ENCODE data around the gene KIF5C. TPM values are rescaled to one million over a fixed set of nuclear protein-coding genes. Genes with fewer than 3 reads are reported as not detected.

KIF5C gene
- total and polyA plus RNA-seq, 7 experiments from 2014 or later = 0.58 to 14.3 (median 5.1) TPM

- peaks cover 0 to 10% (median 3%) of the 10 kb centered on the region in 11 donors for H3K9me3 Mint-ChIP-seq
- intact Hi-C loops (cut with micrococcal nuclease) = no loop called here
- H3K36me3 Mint-ChIP-seq = peaks cover 0 to 16% (median 0%) of the 10 kb centered on the region in 5 donors
- H3K4me1 Mint-ChIP-seq = peaks cover 0 to 13% (median 8%) of the 10 kb centered on the region in 7 donors
- H3K27me3 Mint-ChIP-seq = peaks cover 0 to 39% (median 14%) of the 10 kb centered on the region in 5 donors
- ATAC-seq = no peak
- H3K27me3 ChIP-seq (ENCODE audit: control insufficient read depth in 2 of 2, insufficient read depth in 2 of 2, low read length in 2 of 2) = no peaks in the 10 kb centered on the region
- H3K27ac ChIP-seq (ENCODE audit: low read depth, low read length) = no peak overlapping the region
- POLR2A ChIA-PET = interaction anchor here (0.7 kb wide), 1 partner anchor 1354 kb away, joined by 3 read pairs; no protein-coding TSS in a partner anchor
- DNase-seq = no peak
- peaks cover 5 to 6% of the 10 kb centered on the region in 2 donors for H3K4me1 ChIP-seq (ENCODE audit: control insufficient read depth in 2 of 2, insufficient read depth in 2 of 2, low read length in 2 of 2)
- CTCF ChIA-PET = interaction anchor here (1.5 kb wide), 1 partner anchor 10 kb away, joined by 5 read pairs; no protein-coding TSS in a partner anchor
- no peak overlapping the region for H3K27ac Mint-ChIP-seq
- no peaks in the 10 kb centered on the region for H3K36me3 ChIP-seq (ENCODE audit: control insufficient read depth in 2 of 3, insufficient read depth in 3 of 3, low read length in 3 of 3)
- no peak overlapping the region for H3K4me3 ChIP-seq (ENCODE audit: low read length)
- no peak overlapping the region for H3K4me3 Mint-ChIP-seq
- H3K9me3 ChIP-seq (ENCODE audit: control insufficient read depth in 2 of 3, low read length in 3 of 3) = peaks cover 0 to 6% (median 0%) of the 10 kb centered on the region in 3 experiments
These were observed 5.6 kb downstream of the KIF5C start for GRCh38 chr2:148880636-148881035.

- Histone ChIP-seq H3K27me3 (ENCODE audit: control insufficient read depth in 2 of 2, insufficient read depth in 2 of 2, low read length in 2 of 2) (no peaks in the 10 kb centered on the region), H3K9me3 (ENCODE audit: control insufficient read depth in 2 of 3, low read length in 3 of 3) (peaks cover 0 to 6% (median 0%) of the 10 kb centered on the region in 3 experiments), H3K27ac (ENCODE audit: low read depth, low read length) (no peak overlapping the region), H3K4me1 (ENCODE audit: control insufficient read depth in 2 of 2, insufficient read depth in 2 of 2, low read length in 2 of 2) (no peaks in the 10 kb centered on the region), H3K4me3 (ENCODE audit: low read length) (no peak overlapping the region), H3K36me3 (ENCODE audit: control insufficient read depth in 2 of 3, insufficient read depth in 3 of 3, low read length in 3 of 3) (no peaks in the 10 kb centered on the region)
- Mint-ChIP-seq H3K4me3 (no peak overlapping the region), H3K36me3 (peaks cover 0 to 16% (median 0%) of the 10 kb centered on the region in 5 donors), H3K27me3 (peaks cover 0 to 49% (median 16%) of the 10 kb centered on the region in 5 donors), H3K27ac (no peak overlapping the region), H3K4me1 (peaks cover 0 to 4% (median 3%) of the 10 kb centered on the region in 7 donors), H3K9me3 (peaks cover 0 to 10% (median 3%) of the 10 kb centered on the region in 11 donors)
- DNase-seq = no peak
- intact Hi-C loops (cut with micrococcal nuclease) = no loop called here
- ChIA-PET POLR2A (no interaction called here), CTCF (no interaction called here)
- no peak for ATAC-seq
These were observed 7.0 kb downstream of the KIF5C start for GRCh38 chr2:148882051-148882450.

GRCh38 chr2:148885209-148885608, 10.2 kb downstream of the KIF5C start:
- CTCF ChIA-PET = no interaction called here
- ATAC-seq = no peak

GRCh38 chr2:148885988-148886387, 11.0 kb downstream of the KIF5C start:
- ChIA-PET POLR2A (no interaction called here), CTCF (no interaction called here)
- H3K27ac Mint-ChIP-seq = no peak overlapping the region
- Histone ChIP-seq H3K36me3 (ENCODE audit: control insufficient read depth in 2 of 3, insufficient read depth in 3 of 3, low read length in 3 of 3) (no peaks in the 10 kb centered on the region), H3K4me1 (ENCODE audit: control insufficient read depth in 2 of 2, insufficient read depth in 2 of 2, low read length in 2 of 2) (peaks cover 0 to 4% of the 10 kb centered on the region in 2 donors), H3K27me3 (ENCODE audit: control insufficient read depth in 2 of 2, insufficient read depth in 2 of 2, low read length in 2 of 2) (peaks cover 0 to 15% of the 10 kb centered on the region in 2 donors), H3K4me3 (ENCODE audit: low read length) (no peak overlapping the region), H3K27ac (ENCODE audit: low read depth, low read length) (no peak overlapping the region), H3K9me3 (ENCODE audit: control insufficient read depth in 2 of 3, low read length in 3 of 3) (no peaks in the 10 kb centered on the region)
- DNase-seq (no peak), ATAC-seq (no peak)
- peaks cover 0 to 7% (median 1%) of the 10 kb centered on the region in 11 donors for H3K9me3 Mint-ChIP-seq
- intact Hi-C loops (cut with micrococcal nuclease) = no loop called here
- H3K4me3 Mint-ChIP-seq = no peak overlapping the region
- peaks cover 13 to 64% (median 38%) of the 10 kb centered on the region in 5 donors for H3K27me3 Mint-ChIP-seq
- H3K36me3 Mint-ChIP-seq = peaks cover 0 to 12% (median 3%) of the 10 kb centered on the region in 5 donors
- H3K4me1 Mint-ChIP-seq = peaks cover 0 to 18% (median 15%) of the 10 kb centered on the region in 7 donors

More at GRCh38 chr2:148885209-148885608, 10.2 kb downstream of the KIF5C start:
- Mint-ChIP-seq H3K36me3 (peaks cover 0 to 17% (median under 1%) of the 10 kb centered on the region in 5 donors), H3K9me3 (peaks cover 0 to 12% (median 1%) of the 10 kb centered on the region in 11 donors), H3K4me3 (no peak overlapping the region), H3K27ac (no peak overlapping the region), H3K4me1 (peaks cover 0 to 18% (median 15%) of the 10 kb centered on the region in 7 donors), H3K27me3 (peaks cover 13 to 61% (median 38%) of the 10 kb centered on the region in 5 donors)
- Histone ChIP-seq H3K36me3 (ENCODE audit: control insufficient read depth in 2 of 3, insufficient read depth in 3 of 3, low read length in 3 of 3) (no peaks in the 10 kb centered on the region), H3K4me1 (ENCODE audit: control insufficient read depth in 2 of 2, insufficient read depth in 2 of 2, low read length in 2 of 2) (peaks cover 0 to 4% of the 10 kb centered on the region in 2 donors), H3K4me3 (ENCODE audit: low read length) (no peak overlapping the region), H3K9me3 (ENCODE audit: control insufficient read depth in 2 of 3, low read length in 3 of 3) (peaks cover 0 to 5% (median 0%) of the 10 kb centered on the region in 3 experiments), H3K27me3 (ENCODE audit: control insufficient read depth in 2 of 2, insufficient read depth in 2 of 2, low read length in 2 of 2) (peaks cover 0 to 15% of the 10 kb centered on the region in 2 donors), H3K27ac (ENCODE audit: low read depth, low read length) (no peak overlapping the region)
- intact Hi-C loops (cut with micrococcal nuclease) = no loop called here
- POLR2A ChIA-PET = interaction anchor here (0.5 kb wide), 1 partner anchor 147 kb away, joined by 4 read pairs; no protein-coding TSS in a partner anchor
- no peak for DNase-seq

DNA sequence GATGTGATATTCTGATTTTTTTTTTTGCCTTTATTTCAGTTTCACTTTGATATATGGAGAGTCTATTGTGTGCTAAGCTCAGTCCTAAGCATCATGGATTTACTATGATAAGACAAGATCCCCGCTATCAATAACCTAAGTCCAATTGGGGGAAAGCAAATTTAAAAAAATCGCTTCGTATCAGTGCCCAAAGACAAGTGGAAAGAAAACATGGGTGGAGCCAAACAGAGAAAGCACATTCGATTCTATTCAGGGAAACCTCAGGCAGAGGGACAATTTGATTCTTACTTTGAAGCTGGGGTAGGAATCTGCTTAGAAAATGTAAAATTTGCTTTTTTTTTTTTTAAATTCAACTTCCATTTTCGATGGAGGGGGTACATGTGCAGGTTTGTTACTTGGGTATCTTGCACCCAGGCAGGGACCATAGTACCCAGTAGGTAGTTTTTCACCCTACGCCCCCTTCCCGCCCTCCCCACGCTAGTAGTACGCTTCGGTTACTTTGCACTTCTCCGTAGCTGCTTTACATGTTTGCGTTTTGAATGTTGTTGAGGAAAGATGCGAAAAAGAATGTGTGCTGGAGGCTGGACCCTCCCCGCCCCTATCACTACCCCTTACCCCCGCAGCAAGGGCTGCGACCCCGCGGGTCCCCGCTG, 12.4 kb downstream of the KIF5C start:
- Histone ChIP-seq H3K4me1 (ENCODE audit: control insufficient read depth in 2 of 2, insufficient read depth in 2 of 2, low read length in 2 of 2) (peaks cover 0 to 4% of the 10 kb centered on the region in 2 donors), H3K27ac (ENCODE audit: low read depth, low read length) (no peak overlapping the region), H3K27me3 (ENCODE audit: control insufficient read depth in 2 of 2, insufficient read depth in 2 of 2, low read length in 2 of 2) (peaks cover 0 to 15% of the 10 kb centered on the region in 2 donors), H3K36me3 (ENCODE audit: control insufficient read depth in 2 of 3, insufficient read depth in 3 of 3, low read length in 3 of 3) (no peaks in the 10 kb centered on the region), H3K9me3 (ENCODE audit: control insufficient read depth in 2 of 3, low read length in 3 of 3) (no peaks in the 10 kb centered on the region), H3K4me3 (ENCODE audit: low read length) (peak overlapping the region; percentile 28)
- peaks cover 0 to 15% (median 3%) of the 10 kb centered on the region in 5 donors for H3K36me3 Mint-ChIP-seq
- peaks cover 13 to 69% (median 37%) of the 10 kb centered on the region in 5 donors for H3K27me3 Mint-ChIP-seq
- H3K9me3 Mint-ChIP-seq = peaks cover 0 to 10% (median under 1%) of the 10 kb centered on the region in 11 donors
- ChIA-PET CTCF (interaction anchor here (0.6 kb wide), 1 partner anchor 10 kb away, joined by 6 read pairs; no protein-coding TSS in a partner anchor), POLR2A (interaction anchor here (0.6 kb wide), 1 partner anchor 812 kb away, joined by 3 read pairs; no protein-coding TSS in a partner anchor)
- DNase-seq = peak in 1 of 9 donors; percentile 9
- peak overlapping the region in 1 of 9 donors; percentile 25 for H3K27ac Mint-ChIP-seq
- intact Hi-C loops (cut with micrococcal nuclease) = loop anchor here (1.0 to 2.0 kb wide), 2 partner anchors 12 to 39 kb away; partner anchors contain the start of gene KIF5C (in 2 of the 2)
- ATAC-seq = peak; percentile 40
- peak overlapping the region; percentile 68 to 88 (median 75) for H3K4me3 Mint-ChIP-seq
- H3K4me1 Mint-ChIP-seq = peaks cover 0 to 18% (median 15%) of the 10 kb centered on the region in 7 donors

DNA sequence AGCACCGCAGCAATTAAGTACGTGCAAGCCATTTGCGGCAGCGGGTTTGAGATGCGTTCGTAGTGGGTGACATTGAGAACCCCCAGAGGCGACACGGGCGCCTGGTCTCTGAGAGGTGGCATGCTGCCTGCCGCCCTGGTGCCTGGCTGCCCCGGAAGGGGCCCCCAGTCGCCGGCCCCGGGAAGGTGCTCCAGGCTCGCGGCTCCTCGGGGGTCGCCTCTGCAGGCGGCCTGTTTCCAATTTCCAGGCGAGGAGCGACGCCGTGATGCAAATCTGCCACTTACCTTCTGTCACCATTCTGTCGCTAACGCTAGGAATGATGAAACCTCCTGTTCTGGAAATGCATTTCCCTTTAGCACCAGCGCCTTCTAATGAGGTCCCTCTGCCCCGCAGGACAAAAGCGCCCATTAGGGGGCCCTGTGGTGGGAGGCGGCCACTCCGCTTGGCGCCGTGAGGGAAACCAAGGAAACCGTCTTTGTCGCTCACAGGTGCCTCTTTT, 13.0 kb downstream of the KIF5C start:
- no peaks in the 10 kb centered on the region for H3K9me3 ChIP-seq (ENCODE audit: control insufficient read depth in 2 of 3, low read length in 3 of 3)
- intact Hi-C loops (cut with micrococcal nuclease) = loop anchor here in 1 of 2 donors (2.0 kb wide), 1 partner anchor 39 kb away; no protein-coding TSS in a partner anchor
- Mint-ChIP-seq H3K27ac (no peak overlapping the region), H3K27me3 (peaks cover 13 to 70% (median 37%) of the 10 kb centered on the region in 5 donors), H3K4me1 (peaks cover 0 to 18% (median 15%) of the 10 kb centered on the region in 7 donors), H3K4me3 (peak overlapping the region; percentile 68 to 88 (median 75)), H3K9me3 (peaks cover 0 to 13% (median 5%) of the 10 kb centered on the region in 11 donors), H3K36me3 (peaks cover under 1 to 20% (median 3%) of the 10 kb centered on the region in 5 donors)
- H3K27me3 ChIP-seq (ENCODE audit: control insufficient read depth in 2 of 2, insufficient read depth in 2 of 2, low read length in 2 of 2) = peaks cover 0 to 15% of the 10 kb centered on the region in 2 donors
- H3K36me3 ChIP-seq (ENCODE audit: control insufficient read depth in 2 of 3, insufficient read depth in 3 of 3, low read length in 3 of 3) = no peaks in the 10 kb centered on the region
- ChIA-PET POLR2A (no interaction called here), CTCF (no interaction called here)
- ATAC-seq = peak; percentile 47
- H3K27ac ChIP-seq (ENCODE audit: low read depth, low read length) = no peak overlapping the region
- H3K4me1 ChIP-seq (ENCODE audit: control insufficient read depth in 2 of 2, insufficient read depth in 2 of 2, low read length in 2 of 2) = peaks cover 0 to 4% of the 10 kb centered on the region in 2 donors
- peak overlapping the region; percentile 28 for H3K4me3 ChIP-seq (ENCODE audit: low read length)
- DNase-seq = peak in 2 of 9 donors; percentile 3 to 16
